AG08395 (cell line): ENCODE results near the gene SLC35G4.
A peak's percentile ranks its signal among the peaks of the same experiment; 100 is the strongest.
"Not testable (repeated sequence)": the region's sequence is repeated elsewhere in the genome, so short reads cannot be mapped to it uniquely, and the experiment has no call there.

ENCODE experiments used
- DNase-seq: peaks from one replicate; pipeline ENCODE4 v3.0.0; 2012; ENCODE audit warnings: mixed read lengths, low spot score

SLC35G4 gene

GRCh38 chr18:11609488-11609887 is at the start of gene SLC35G4:
Gene SLC35G4 (plus strand): TSS chr18:11609596. CDS start chr18:11609596, 0 bp downstream.
- DNase-seq = not testable (repeated sequence)

- DNase-seq = no peak
Observed at GRCh38 chr18:11561293-11561692, 48.1 kb upstream of the SLC35G4 start.

GRCh38 chr18:11565716-11566115 is 43.7 kb upstream of the SLC35G4 start:
- DNase-seq = no peak

GRCh38 chr18:11566236-11566965 is 43.0 kb upstream of the SLC35G4 start:
- no peak for DNase-seq

GRCh38 chr18:11567396-11567795 is 42.0 kb upstream of the SLC35G4 start:
- no peak for DNase-seq

- DNase-seq = no peak
Observed at GRCh38 chr18:11570073-11570588, 39.3 kb upstream of the SLC35G4 start.

- peak; percentile 37 for DNase-seq
Observed at GRCh38 chr18:11570769-11571412, 38.5 kb upstream of the SLC35G4 start.

- DNase-seq = no peak
Observed at GRCh38 chr18:11572201-11572600, 37.2 kb upstream of the SLC35G4 start.

- no peak for DNase-seq
Observed at GRCh38 chr18:11574545-11574944, 34.9 kb upstream of the SLC35G4 start.

- no peak for DNase-seq
Observed at GRCh38 chr18:11577271-11578112, 31.9 kb upstream of the SLC35G4 start.

- DNase-seq = no peak
Observed at GRCh38 chr18:11578799-11579198, 30.6 kb upstream of the SLC35G4 start.

- no peak for DNase-seq
Observed at GRCh38 chr18:11579916-11580315, 29.5 kb upstream of the SLC35G4 start.

- no peak for DNase-seq
Observed at GRCh38 chr18:11581286-11581685, 28.1 kb upstream of the SLC35G4 start.

- no peak for DNase-seq
Observed at GRCh38 chr18:11585596-11585995, 23.8 kb upstream of the SLC35G4 start.

GRCh38 chr18:11586896-11587295 is 22.5 kb upstream of the SLC35G4 start:
- DNase-seq = no peak

- no peak for DNase-seq
Observed at GRCh38 chr18:11587432-11587831, 22.0 kb upstream of the SLC35G4 start.

GRCh38 chr18:11587846-11588245 is 21.6 kb upstream of the SLC35G4 start:
- DNase-seq = no peak

GRCh38 chr18:11591957-11592356 is 17.4 kb upstream of the SLC35G4 start:
- no peak for DNase-seq

- no peak for DNase-seq
Observed at GRCh38 chr18:11600321-11600720, 9.1 kb upstream of the SLC35G4 start.

GRCh38 chr18:11607906-11608305 is 1.5 kb upstream of the SLC35G4 start:
- DNase-seq = no peak

GRCh38 chr18:11608618-11609017 is 778 bp upstream of the SLC35G4 start:
- DNase-seq = not testable (repeated sequence)

GRCh38 chr18:11613073-11613472 is 3.7 kb downstream of the SLC35G4 start:
- DNase-seq = not testable (repeated sequence)
